Duodenal mucosa (tissue), 2 donors: Measurements from ENCODE around the gene DVL1.

ENCODE experiments used
- H3K27ac ChIP-seq: one replicate; pipeline ENCODE4 v1.7.0; 2013; ENCODE audit warnings: low read depth, low read length
- H3K27me3 ChIP-seq, 2 donors: one replicate each; pipeline ENCODE4 v1.7.0; 2013; ENCODE audit warnings: low read length in 2 of 2, control low read depth in 1 of 2; ENCODE audit not compliant: insufficient read depth in 2 of 2, control insufficient read depth in 1 of 2
- H3K36me3 ChIP-seq, 2 donors: one replicate each; pipeline ENCODE4 v1.7.0; 2013; ENCODE audit warnings: low read length in 2 of 2, control low read depth in 1 of 2; ENCODE audit not compliant: insufficient read depth in 2 of 2, control insufficient read depth in 1 of 2
- H3K4me1 ChIP-seq, 2 donors: one replicate each; pipeline ENCODE4 v1.7.0; 2013; ENCODE audit warnings: low read length in 2 of 2, control low read depth in 1 of 2; ENCODE audit not compliant: insufficient read depth in 2 of 2, control insufficient read depth in 1 of 2
- H3K4me3 ChIP-seq, 2 donors: one replicate each; pipeline ENCODE4 v1.7.0; 2013; ENCODE audit warnings: low read length in 2 of 2, low read depth in 1 of 2
- H3K9ac ChIP-seq, 2 donors: one replicate each; pipeline ENCODE4 v1.7.0; 2013; ENCODE audit warnings: low read length in 2 of 2, low read depth in 1 of 2
- H3K9me3 ChIP-seq, 2 donors: one replicate each; pipeline ENCODE4 v1.7.0; 2013; ENCODE audit warnings: low read length in 2 of 2, control low read depth in 1 of 2; ENCODE audit not compliant: control insufficient read depth in 1 of 2

DVL1 gene

GRCh38 chr1:1347663-1348419 is 1.4 kb downstream of the DVL1 start:
- Histone ChIP-seq H3K9ac (peak overlapping the region; percentile 58 to 64), H3K9me3 (no peaks in the 10 kb centered on the region), H3K27me3 (peaks cover 4 to 9% of the 10 kb centered on the region in 2 donors), H3K27ac (peak overlapping the region; percentile 43), H3K36me3 (no peaks in the 10 kb centered on the region), H3K4me3 (peak overlapping the region; percentile 68 to 82), H3K4me1 (peaks cover 40 to 44% of the 10 kb centered on the region in 2 donors)

GRCh38 chr1:1347026-1347595 is 2.1 kb downstream of the DVL1 start:
- H3K27ac ChIP-seq: peak overlapping the region; percentile 43
- H3K4me1 ChIP-seq: peaks cover 34 to 41% of the 10 kb centered on the region in 2 donors
- H3K36me3 ChIP-seq: no peaks in the 10 kb centered on the region
- peak overlapping the region; percentile 58 to 69 for H3K9ac ChIP-seq
- H3K4me3 ChIP-seq: peak overlapping the region; percentile 68 to 82
- H3K9me3 ChIP-seq: no peaks in the 10 kb centered on the region
- H3K27me3 ChIP-seq: peaks cover 0 to 4% of the 10 kb centered on the region in 2 donors

GRCh38 chr1:1346501-1346890 is 2.7 kb downstream of the DVL1 start:
- Histone ChIP-seq H3K36me3 (peaks cover under 1 to 4% of the 10 kb centered on the region in 2 donors), H3K27ac (no peak overlapping the region), H3K4me3 (peak overlapping the region in 1 of 2 donors; percentile 8), H3K9ac (no peak overlapping the region), H3K27me3 (no peaks in the 10 kb centered on the region), H3K9me3 (no peaks in the 10 kb centered on the region), H3K4me1 (peaks cover 34 to 41% of the 10 kb centered on the region in 2 donors)

- Histone ChIP-seq H3K9ac (no peak overlapping the region), H3K36me3 (peaks cover 6 to 10% of the 10 kb centered on the region in 2 donors), H3K9me3 (no peaks in the 10 kb centered on the region), H3K4me3 (peak overlapping the region in 1 of 2 donors; percentile 8), H3K27ac (no peak overlapping the region), H3K27me3 (no peaks in the 10 kb centered on the region), H3K4me1 (peaks cover 34 to 41% of the 10 kb centered on the region in 2 donors)
Observed at GRCh38 chr1:1345860-1346500, 3.2 kb downstream of the DVL1 start.

- H3K27me3 ChIP-seq: no peaks in the 10 kb centered on the region
- H3K27ac ChIP-seq: no peak overlapping the region
- peak overlapping the region in 1 of 2 donors; percentile 15 for H3K4me3 ChIP-seq
- H3K4me1 ChIP-seq: peaks cover 34 to 41% of the 10 kb centered on the region in 2 donors
- H3K9ac ChIP-seq: peak overlapping the region in 1 of 2 donors; percentile 25
- H3K36me3 ChIP-seq: peaks cover 7 to 16% of the 10 kb centered on the region in 2 donors
- no peaks in the 10 kb centered on the region for H3K9me3 ChIP-seq
Observed at GRCh38 chr1:1345384-1345783, 3.8 kb downstream of the DVL1 start.

GRCh38 chr1:1344655-1345361 is 4.4 kb downstream of the DVL1 start:
- H3K9ac ChIP-seq: peak overlapping the region in 1 of 2 donors; percentile 25
- H3K27me3 ChIP-seq: no peaks in the 10 kb centered on the region
- peaks cover 7 to 21% of the 10 kb centered on the region in 2 donors for H3K36me3 ChIP-seq
- H3K4me1 ChIP-seq: peaks cover 34 to 41% of the 10 kb centered on the region in 2 donors
- no peaks in the 10 kb centered on the region for H3K9me3 ChIP-seq
- H3K4me3 ChIP-seq: peak overlapping the region in 1 of 2 donors; percentile 15
- no peak overlapping the region for H3K27ac ChIP-seq

GRCh38 chr1:1343811-1344421 is 5.3 kb downstream of the DVL1 start:
- no peaks in the 10 kb centered on the region for H3K27me3 ChIP-seq
- no peak overlapping the region for H3K27ac ChIP-seq
- no peak overlapping the region for H3K4me3 ChIP-seq
- peaks cover 34 to 41% of the 10 kb centered on the region in 2 donors for H3K4me1 ChIP-seq
- no peak overlapping the region for H3K9ac ChIP-seq
- H3K9me3 ChIP-seq: no peaks in the 10 kb centered on the region
- H3K36me3 ChIP-seq: peaks cover 7 to 29% of the 10 kb centered on the region in 2 donors

- H3K27me3 ChIP-seq: no peaks in the 10 kb centered on the region
- H3K9me3 ChIP-seq: no peaks in the 10 kb centered on the region
- H3K36me3 ChIP-seq: peaks cover 7 to 36% of the 10 kb centered on the region in 2 donors
- H3K9ac ChIP-seq: no peak overlapping the region
- H3K4me3 ChIP-seq: no peak overlapping the region
- H3K27ac ChIP-seq: no peak overlapping the region
- H3K4me1 ChIP-seq: peaks cover 31 to 32% of the 10 kb centered on the region in 2 donors
Observed at GRCh38 chr1:1342584-1343115, 6.6 kb downstream of the DVL1 start.

- Histone ChIP-seq H3K36me3 (peaks cover 7 to 40% of the 10 kb centered on the region in 2 donors), H3K9me3 (no peaks in the 10 kb centered on the region), H3K27me3 (no peaks in the 10 kb centered on the region), H3K9ac (no peak overlapping the region), H3K4me1 (peaks cover 26% of the 10 kb centered on the region in 2 donors), H3K27ac (no peak overlapping the region), H3K4me3 (no peak overlapping the region)
Observed at GRCh38 chr1:1342061-1342562, 7.1 kb downstream of the DVL1 start.
